Kidney epithelial cell (primary cell): Measurements from ENCODE around the gene LDLRAD4. TPM values are rescaled to one million over a fixed set of nuclear protein-coding genes. Genes with fewer than 3 reads are reported as not detected.

ENCODE experiments used
- DNase-seq: peaks from one replicate; pipeline ENCODE4 v3.0.0-alpha.2; 2010; ENCODE audit warnings: low read depth
- H3K27me3 ChIP-seq: 2 replicates; pipeline ENCODE4 v1.6.0; 2011; ENCODE audit warnings: low read length; ENCODE audit not compliant: control insufficient read depth, insufficient read depth
- H3K36me3 ChIP-seq: 2 replicates; pipeline ENCODE4 v1.5.1; 2011; ENCODE audit warnings: low read length; ENCODE audit not compliant: control insufficient read depth, insufficient read depth
- H3K4me3 ChIP-seq: 2 replicates; pipeline ENCODE4 v1.5.1; 2011; ENCODE audit warnings: low read depth, mild to moderate bottlenecking, control low read depth, low read length
- total RNA-seq: library from RNA; depleted of rRNA; stranded (reverse); fragments of >200 nt; gene quantifications from 2 replicates; pipeline ENCODE4 v1.2.3, GENCODE V29; 2015
- TF ChIP-seq, protein P1 (sequence below): IDR thresholded peaks from 2 replicates; pipeline ENCODE4 v1.5.1; 2011; ENCODE audit warnings: mild to moderate bottlenecking, moderate library complexity, low read length, control low read depth, inconsistent platforms; ENCODE audit not compliant: insufficient read depth, poor library complexity, severe bottlenecking

LDLRAD4 gene
- total RNA-seq, 1 donor from 2014 or later: 5.8 TPM

DNA sequence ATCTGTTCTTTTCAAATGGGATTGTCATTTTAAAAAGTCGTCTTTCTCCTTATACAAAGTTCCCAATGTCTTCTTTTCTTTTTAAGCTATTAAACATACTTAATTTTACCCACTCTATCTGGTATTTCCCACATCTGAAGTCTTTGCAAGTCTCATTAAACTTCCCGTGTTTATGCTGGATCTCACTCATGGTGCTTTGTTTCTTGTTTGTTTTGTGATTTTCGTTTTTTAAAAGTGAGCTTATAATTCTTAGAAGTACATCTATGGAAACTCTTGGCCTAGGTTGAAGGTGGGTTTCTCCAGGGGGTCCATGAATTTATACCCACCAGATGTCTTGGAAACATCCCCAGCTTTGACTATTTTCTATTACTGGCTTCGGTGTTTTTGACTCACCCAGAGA, 299.8 kb downstream of the LDLRAD4 start:
- H3K4me3 ChIP-seq: no peak overlapping the region
- no peaks in the 10 kb centered on the region for H3K27me3 ChIP-seq
- no peaks in the 10 kb centered on the region for H3K36me3 ChIP-seq
- no peak for DNase-seq
- TF ChIP-seq, protein P1, sequence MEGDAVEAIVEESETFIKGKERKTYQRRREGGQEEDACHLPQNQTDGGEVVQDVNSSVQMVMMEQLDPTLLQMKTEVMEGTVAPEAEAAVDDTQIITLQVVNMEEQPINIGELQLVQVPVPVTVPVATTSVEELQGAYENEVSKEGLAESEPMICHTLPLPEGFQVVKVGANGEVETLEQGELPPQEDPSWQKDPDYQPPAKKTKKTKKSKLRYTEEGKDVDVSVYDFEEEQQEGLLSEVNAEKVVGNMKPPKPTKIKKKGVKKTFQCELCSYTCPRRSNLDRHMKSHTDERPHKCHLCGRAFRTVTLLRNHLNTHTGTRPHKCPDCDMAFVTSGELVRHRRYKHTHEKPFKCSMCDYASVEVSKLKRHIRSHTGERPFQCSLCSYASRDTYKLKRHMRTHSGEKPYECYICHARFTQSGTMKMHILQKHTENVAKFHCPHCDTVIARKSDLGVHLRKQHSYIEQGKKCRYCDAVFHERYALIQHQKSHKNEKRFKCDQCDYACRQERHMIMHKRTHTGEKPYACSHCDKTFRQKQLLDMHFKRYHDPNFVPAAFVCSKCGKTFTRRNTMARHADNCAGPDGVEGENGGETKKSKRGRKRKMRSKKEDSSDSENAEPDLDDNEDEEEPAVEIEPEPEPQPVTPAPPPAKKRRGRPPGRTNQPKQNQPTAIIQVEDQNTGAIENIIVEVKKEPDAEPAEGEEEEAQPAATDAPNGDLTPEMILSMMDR: no peak

DNA sequence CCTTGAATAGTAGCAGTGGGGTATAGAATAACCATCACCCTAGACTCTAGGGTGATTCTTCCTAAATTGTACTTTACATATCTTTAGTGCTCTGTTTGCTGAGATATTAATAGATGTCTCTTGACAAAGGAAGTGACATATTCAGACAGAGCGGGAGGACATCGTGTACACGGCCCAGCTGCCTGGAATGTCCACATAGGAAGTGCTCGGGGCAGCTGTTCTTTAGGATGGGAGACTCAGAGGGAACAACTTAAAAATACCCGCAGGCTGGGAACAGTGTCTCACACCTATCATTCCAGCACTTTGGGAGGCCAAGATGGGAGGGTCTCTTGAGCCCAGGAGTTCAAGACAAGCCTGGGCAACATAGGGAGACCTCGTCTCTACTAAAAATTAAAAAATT, 301.7 kb downstream of the LDLRAD4 start:
- TF ChIP-seq, protein P1: no peak
- DNase-seq: no peak
- no peaks in the 10 kb centered on the region for H3K27me3 ChIP-seq
- no peaks in the 10 kb centered on the region for H3K36me3 ChIP-seq
- H3K4me3 ChIP-seq: no peak overlapping the region

GRCh38 chr18:13520741-13521140, 302.2 kb downstream of the LDLRAD4 start:
- no peaks in the 10 kb centered on the region for H3K27me3 ChIP-seq

GRCh38 chr18:13521418-13521817, 302.9 kb downstream of the LDLRAD4 start:
- no peak overlapping the region for H3K4me3 ChIP-seq
- no peaks in the 10 kb centered on the region for H3K27me3 ChIP-seq
- TF ChIP-seq, protein P1: no peak
- H3K36me3 ChIP-seq: no peaks in the 10 kb centered on the region
- no peak for DNase-seq

More at GRCh38 chr18:13520741-13521140, 302.2 kb downstream of the LDLRAD4 start:
- no peak for DNase-seq
- TF ChIP-seq, protein P1: no peak
- Histone ChIP-seq H3K4me3 (no peak overlapping the region), H3K36me3 (no peaks in the 10 kb centered on the region)

DNA sequence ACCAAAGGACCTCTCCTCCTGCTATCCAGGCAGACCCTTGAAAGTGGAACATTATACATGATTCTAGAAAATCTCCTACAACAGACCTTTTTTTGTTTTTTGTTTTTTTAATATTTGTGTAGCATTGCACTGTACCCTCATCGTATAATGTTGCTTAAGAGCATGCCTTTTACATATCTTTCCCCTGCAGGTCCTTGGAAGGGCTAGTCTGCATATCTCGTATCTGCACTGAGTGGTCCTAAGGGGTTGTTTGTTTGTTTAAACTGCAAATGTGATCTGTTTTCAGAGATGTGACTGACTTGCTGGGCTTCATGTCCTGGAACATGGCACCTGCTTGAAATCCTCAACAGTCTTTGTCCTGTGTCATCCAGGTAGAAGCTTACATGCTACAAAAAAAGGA, 303.7 kb downstream of the LDLRAD4 start:
- Histone ChIP-seq H3K36me3 (no peaks in the 10 kb centered on the region), H3K4me3 (no peak overlapping the region), H3K27me3 (no peaks in the 10 kb centered on the region)
- TF ChIP-seq, protein P1: no peak
- no peak for DNase-seq

GRCh38 chr18:13522861-13523660, 304.5 kb downstream of the LDLRAD4 start:
- DNase-seq: no peak
- TF ChIP-seq, protein P1: no peak
- no peaks in the 10 kb centered on the region for H3K27me3 ChIP-seq

More at GRCh38 chr18:13522861-13523660, 304.5 kb downstream of the LDLRAD4 start:
- no peaks in the 10 kb centered on the region for H3K36me3 ChIP-seq
- H3K4me3 ChIP-seq: no peak overlapping the region
